Progenitor cell of endocrine pancreas (in vitro differentiated cells): ENCODE results near the gene HK3. TPM values are rescaled to one million over a fixed set of nuclear protein-coding genes. Genes with fewer than 3 reads are reported as not detected.

Source experiments
- DNase-seq: peaks from one replicate; pipeline ENCODE4 v3.0.0; 2021; ENCODE audit warnings: low spot score; ENCODE audit not compliant: unreplicated experiment
- H3K27ac Mint-ChIP-seq: 2 replicates; pipeline ENCODE4 v1.8.0; 2021; ENCODE audit warnings: mild to moderate bottlenecking, moderate library complexity, mixed read lengths
- H3K27me3 Mint-ChIP-seq: 2 replicates; pipeline ENCODE4 v1.8.0; 2021; ENCODE audit warnings: mixed read lengths
- H3K36me3 Mint-ChIP-seq: 2 replicates; pipeline ENCODE4 v1.8.0; 2022; ENCODE audit warnings: mixed read lengths; ENCODE audit not compliant: insufficient read depth
- H3K4me1 Mint-ChIP-seq: 2 replicates; pipeline ENCODE4 v1.8.0; 2021; ENCODE audit warnings: low read depth, mixed read lengths
- H3K4me3 Mint-ChIP-seq: 2 replicates; pipeline ENCODE4 v1.8.0; 2021; ENCODE audit warnings: low read depth, mild to moderate bottlenecking, moderate library complexity, mixed read lengths
- H3K9me3 Mint-ChIP-seq: 2 replicates; pipeline ENCODE4 v1.8.0; 2021; ENCODE audit warnings: low read depth, mixed read lengths
- total RNA-seq: library from RNA; stranded (reverse); gene quantifications from 2 replicates; pipeline ENCODE4 v1.2.1, GENCODE V29; 2021
- TF ChIP-seq, protein P1 (sequence below): fragments of 200-600 bp; sonication (generic); IDR thresholded peaks from one replicate; pipeline ENCODE4 v1.5.0; 2021; ENCODE audit warnings: antibody characterized with exemption, mild to moderate bottlenecking; ENCODE audit not compliant: unreplicated experiment

HK3 gene
- total RNA-seq, 1 donor from 2014 or later: not detected

DNA sequence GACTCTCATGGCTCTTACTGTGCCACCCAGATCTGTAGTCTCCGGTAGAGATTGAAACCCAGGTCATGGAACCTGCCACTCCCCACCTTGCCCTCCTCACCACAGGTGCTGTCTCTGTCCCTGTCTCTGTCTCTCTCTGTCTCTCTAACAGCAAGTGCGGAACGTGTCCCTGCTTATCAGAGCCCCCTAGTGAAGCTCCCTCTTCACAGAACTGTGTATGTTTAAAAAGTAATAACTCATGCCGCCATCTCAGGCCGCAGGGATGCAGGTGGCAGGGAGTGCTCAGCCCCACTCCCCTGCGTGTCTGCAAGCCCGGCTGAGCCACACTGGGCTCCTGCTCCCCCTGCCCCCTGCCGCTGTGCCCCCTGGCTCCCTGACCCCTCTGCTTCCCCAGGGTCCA lies 45.0 kb downstream of the HK3 start:
- Mint-ChIP-seq H3K36me3 (no peaks in the 10 kb centered on the region), H3K4me3 (no peak overlapping the region), H3K4me1 (no peaks in the 10 kb centered on the region), H3K27ac (no peak overlapping the region), H3K9me3 (no peaks in the 10 kb centered on the region), H3K27me3 (peaks cover 38% of the 10 kb centered on the region)
- TF ChIP-seq, protein P1, sequence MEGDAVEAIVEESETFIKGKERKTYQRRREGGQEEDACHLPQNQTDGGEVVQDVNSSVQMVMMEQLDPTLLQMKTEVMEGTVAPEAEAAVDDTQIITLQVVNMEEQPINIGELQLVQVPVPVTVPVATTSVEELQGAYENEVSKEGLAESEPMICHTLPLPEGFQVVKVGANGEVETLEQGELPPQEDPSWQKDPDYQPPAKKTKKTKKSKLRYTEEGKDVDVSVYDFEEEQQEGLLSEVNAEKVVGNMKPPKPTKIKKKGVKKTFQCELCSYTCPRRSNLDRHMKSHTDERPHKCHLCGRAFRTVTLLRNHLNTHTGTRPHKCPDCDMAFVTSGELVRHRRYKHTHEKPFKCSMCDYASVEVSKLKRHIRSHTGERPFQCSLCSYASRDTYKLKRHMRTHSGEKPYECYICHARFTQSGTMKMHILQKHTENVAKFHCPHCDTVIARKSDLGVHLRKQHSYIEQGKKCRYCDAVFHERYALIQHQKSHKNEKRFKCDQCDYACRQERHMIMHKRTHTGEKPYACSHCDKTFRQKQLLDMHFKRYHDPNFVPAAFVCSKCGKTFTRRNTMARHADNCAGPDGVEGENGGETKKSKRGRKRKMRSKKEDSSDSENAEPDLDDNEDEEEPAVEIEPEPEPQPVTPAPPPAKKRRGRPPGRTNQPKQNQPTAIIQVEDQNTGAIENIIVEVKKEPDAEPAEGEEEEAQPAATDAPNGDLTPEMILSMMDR: no peak
- DNase-seq: no peak

GRCh38 chr5:176853151-176853778 lies 45.9 kb downstream of the HK3 start:
- H3K4me3 Mint-ChIP-seq: no peak overlapping the region
- H3K4me1 Mint-ChIP-seq: no peaks in the 10 kb centered on the region
- no peaks in the 10 kb centered on the region for H3K36me3 Mint-ChIP-seq
- H3K27me3 Mint-ChIP-seq: peaks cover 35% of the 10 kb centered on the region
- H3K27ac Mint-ChIP-seq: no peak overlapping the region
- H3K9me3 Mint-ChIP-seq: no peaks in the 10 kb centered on the region
- TF ChIP-seq, protein P1: no peak
- DNase-seq: no peak

GRCh38 chr5:176851871-176852658 lies 47.1 kb downstream of the HK3 start:
- no peak for DNase-seq
- TF ChIP-seq, protein P1: no peak
- Mint-ChIP-seq H3K36me3 (no peaks in the 10 kb centered on the region), H3K9me3 (no peaks in the 10 kb centered on the region), H3K27ac (peak overlapping the region; percentile 8), H3K4me1 (no peaks in the 10 kb centered on the region), H3K4me3 (no peak overlapping the region), H3K27me3 (peaks cover 25% of the 10 kb centered on the region)

- no peaks in the 10 kb centered on the region for H3K36me3 Mint-ChIP-seq
- no peak overlapping the region for H3K27ac Mint-ChIP-seq
- H3K27me3 Mint-ChIP-seq: peaks cover 24% of the 10 kb centered on the region
- H3K9me3 Mint-ChIP-seq: no peaks in the 10 kb centered on the region
- no peaks in the 10 kb centered on the region for H3K4me1 Mint-ChIP-seq
- TF ChIP-seq, protein P1: no peak
- no peak overlapping the region for H3K4me3 Mint-ChIP-seq
- no peak for DNase-seq
Measured at GRCh38 chr5:176851380-176851779, 47.8 kb downstream of the HK3 start.

- no peak for DNase-seq
- Mint-ChIP-seq H3K9me3 (no peaks in the 10 kb centered on the region), H3K4me1 (no peaks in the 10 kb centered on the region), H3K27me3 (peaks cover 29% of the 10 kb centered on the region), H3K4me3 (no peak overlapping the region), H3K36me3 (no peaks in the 10 kb centered on the region), H3K27ac (no peak overlapping the region)
- TF ChIP-seq, protein P1: no peak
Measured at GRCh38 chr5:176850371-176851245, 48.5 kb downstream of the HK3 start.
